HEK293 (cell line): ENCODE measurements around the gene PHKB.

ENCODE experiments used
- CTCF ChIA-PET: fragments of 350-600 bp; formaldehyde crosslinking; extraction: SDS; loops from one replicate; lab custom pipeline; 2021; ENCODE audit warnings: antibody characterized with exemption; lab: Yijun Ruan, JAX
- POLR2A ChIA-PET: fragments of 300-600 bp; formaldehyde crosslinking; extraction: SDS; loops from one replicate; lab custom pipeline; 2020; ENCODE audit warnings: antibody characterized with exemption, inconsistent platforms; lab: Yijun Ruan, JAX
- H3K27ac ChIP-seq: fragments of 200-500 bp; sonication (Bioruptor generic); 2 replicates; pipeline ENCODE4 v1.5.1; 2014; ENCODE audit warnings: low read depth, low read length, control low read depth, inconsistent platforms; ENCODE audit errors: extremely low read depth
- H3K36me3 ChIP-seq, 2 experiments: fragments of 200-500 bp in 1 of 2; sonication (Bioruptor generic) in 1 of 2; 1 replicate in 1 of 2; 2 replicates in 1 of 2; pipeline ENCODE4 v1.5.1; 2014 to 2017; ENCODE audit warnings: inconsistent platforms in 2 of 2, low read length in 2 of 2; ENCODE audit not compliant: control insufficient read depth in 2 of 2, insufficient read depth in 1 of 2
- H3K4me1 ChIP-seq: fragments of 200-500 bp; sonication (Bioruptor generic); 2 replicates; pipeline ENCODE4 v1.5.1; 2014; ENCODE audit warnings: mild to moderate bottlenecking, low read length, inconsistent platforms; ENCODE audit not compliant: control insufficient read depth, insufficient read depth
- H3K4me3 ChIP-seq: 2 replicates; pipeline ENCODE4 v1.5.1; 2011; ENCODE audit warnings: low read depth, mild to moderate bottlenecking, control low read depth, low read length, moderate library complexity
- H3K9me3 ChIP-seq: fragments of 200-500 bp; sonication (Bioruptor generic); 2 replicates; pipeline ENCODE4 v1.5.1; 2014; ENCODE audit warnings: low read depth, low read length, inconsistent platforms; ENCODE audit not compliant: control insufficient read depth, insufficient read depth
- IKZF3 ChIP-seq: fragments of 450-650 bp; IDR thresholded peaks from 2 replicates; pipeline ENCODE4 v1.5.0; 2018; ENCODE audit warnings: missing biosample characterization, mild to moderate bottlenecking, missing genetic modification characterization, moderate library complexity
- MEIS1 ChIP-seq: sonication (generic); formaldehyde crosslinking; IDR thresholded peaks from 2 replicates; pipeline ENCODE4 v1.8.1; 2022; ENCODE audit warnings: missing genetic modification reagents, mild to moderate bottlenecking, borderline replicate concordance
- SP2 ChIP-seq: fragments of 450-650 bp; formaldehyde crosslinking; IDR thresholded peaks from 2 replicates; pipeline ENCODE4 v1.5.1; 2016; ENCODE audit warnings: missing biosample characterization, missing genetic modification characterization
- ZBTB17 ChIP-seq: fragments of 450-650 bp; formaldehyde crosslinking; IDR thresholded peaks from 2 replicates; pipeline ENCODE4 v1.5.1; 2016; ENCODE audit warnings: missing biosample characterization, missing genetic modification characterization
- ZBTB48 ChIP-seq: fragments of 450-650 bp; formaldehyde crosslinking; IDR thresholded peaks from 2 replicates; pipeline ENCODE4 v1.5.1; 2016; ENCODE audit warnings: missing biosample characterization, missing genetic modification characterization
- ZNF311 ChIP-seq: fragments of 450-650 bp; formaldehyde crosslinking; IDR thresholded peaks from 2 replicates; pipeline ENCODE4 v1.5.1; 2017; ENCODE audit warnings: missing biosample characterization, missing genetic modification characterization, borderline replicate concordance
- ZNF335 ChIP-seq: fragments of 450-650 bp; formaldehyde crosslinking; conservative IDR thresholded peaks from 2 replicates; pipeline ENCODE4 v1.5.1; 2016; ENCODE audit warnings: missing biosample characterization, missing genetic modification characterization
- TF ChIP-seq, protein P1 (sequence below): fragments of 450-650 bp; formaldehyde crosslinking; IDR thresholded peaks from 2 replicates; pipeline ENCODE4 v1.5.1; 2016; ENCODE audit warnings: missing biosample characterization, missing genetic modification characterization
- TF ChIP-seq, protein P2 (sequence below): fragments of 450-650 bp; formaldehyde crosslinking; IDR thresholded peaks from 2 replicates; pipeline ENCODE4 v1.5.1; 2017; ENCODE audit warnings: missing biosample characterization, missing genetic modification characterization
- TF ChIP-seq, protein P3 (sequence below): fragments of 450-650 bp; formaldehyde crosslinking; IDR thresholded peaks from 2 replicates; pipeline ENCODE4 v1.5.1; 2016; ENCODE audit warnings: missing biosample characterization, missing genetic modification characterization
- TF ChIP-seq, protein P4 (sequence below): fragments of 450-650 bp; formaldehyde crosslinking; IDR thresholded peaks from 2 replicates; pipeline ENCODE4 v1.5.1; 2016; ENCODE audit warnings: missing biosample characterization, missing genetic modification characterization, borderline replicate concordance

Gene PHKB

DNA sequence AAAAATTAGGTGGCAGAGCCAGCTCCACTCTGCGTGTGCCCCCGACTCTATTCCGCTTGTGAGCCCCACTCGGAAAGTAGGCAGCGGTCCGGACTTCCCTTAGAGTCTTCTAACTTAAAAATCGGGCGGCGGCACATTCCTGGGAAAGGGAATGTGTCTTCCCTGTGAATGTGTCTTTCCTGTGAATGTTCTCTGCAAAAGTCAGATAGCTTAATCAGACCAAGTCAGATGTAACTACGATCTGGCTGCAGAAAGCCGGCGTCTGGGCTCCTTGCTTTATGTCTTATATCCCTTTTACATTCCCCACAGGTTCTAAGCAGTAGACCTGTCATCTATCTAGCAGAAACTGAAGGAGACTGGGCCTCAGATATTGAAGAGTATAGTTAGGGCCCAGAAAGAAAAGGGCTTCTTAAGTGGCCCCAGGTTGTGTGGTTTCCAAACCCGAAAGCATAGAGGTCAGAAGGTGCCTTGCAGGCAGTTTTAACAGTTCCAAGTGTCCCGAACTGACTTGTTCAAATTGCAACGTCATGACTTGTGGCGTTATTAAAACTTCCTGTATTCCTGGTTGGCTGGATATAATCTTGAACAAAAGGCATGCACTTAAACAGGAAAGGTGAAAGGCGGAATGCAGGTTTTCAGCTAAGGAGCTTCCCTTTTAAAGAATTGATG is 601 bp downstream of the PHKB start:
- no peaks in the 10 kb centered on the region for H3K9me3 ChIP-seq
- no peaks in the 10 kb centered on the region for H3K4me1 ChIP-seq
- CTCF ChIA-PET: interaction anchor here (0.6 to 0.9 kb wide), 3 partner anchors 105 to 593 kb away, joined by 3 to 6 read pairs (median 3); partner anchors contain the start of gene NETO2
- peak overlapping the region; percentile 94 for H3K4me3 ChIP-seq
- POLR2A ChIA-PET: interaction anchor here (0.6 to 1.7 kb wide), 7 partner anchors 8 to 320 kb away, joined by 3 to 8 read pairs (median 4); partner anchors contain the start of gene NETO2
- H3K36me3 ChIP-seq: peaks cover 0 to 24% of the 10 kb centered on the region in 2 experiments; a peak in 2 of 3 replicates
- peak overlapping the region; percentile 98 for H3K27ac ChIP-seq
- no peak for TF ChIP-seq ZNF311 (tag by site-specific recombination)
- TF ChIP-seq, protein P1, sequence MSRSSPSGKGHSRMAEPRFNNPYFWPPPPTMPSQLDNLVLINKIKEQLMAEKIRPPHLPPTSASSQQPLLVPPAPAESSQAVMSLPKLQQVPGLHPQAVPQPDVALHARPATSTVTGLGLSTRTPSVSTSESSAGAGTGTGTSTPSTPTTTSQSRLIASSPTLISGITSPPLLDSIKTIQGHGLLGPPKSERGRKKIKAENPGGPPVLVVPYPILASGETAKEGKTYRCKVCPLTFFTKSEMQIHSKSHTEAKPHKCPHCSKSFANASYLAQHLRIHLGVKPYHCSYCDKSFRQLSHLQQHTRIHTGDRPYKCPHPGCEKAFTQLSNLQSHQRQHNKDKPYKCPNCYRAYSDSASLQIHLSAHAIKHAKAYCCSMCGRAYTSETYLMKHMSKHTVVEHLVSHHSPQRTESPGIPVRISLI (tag by site-specific recombination): no peak
- TF ChIP-seq, protein P2, sequence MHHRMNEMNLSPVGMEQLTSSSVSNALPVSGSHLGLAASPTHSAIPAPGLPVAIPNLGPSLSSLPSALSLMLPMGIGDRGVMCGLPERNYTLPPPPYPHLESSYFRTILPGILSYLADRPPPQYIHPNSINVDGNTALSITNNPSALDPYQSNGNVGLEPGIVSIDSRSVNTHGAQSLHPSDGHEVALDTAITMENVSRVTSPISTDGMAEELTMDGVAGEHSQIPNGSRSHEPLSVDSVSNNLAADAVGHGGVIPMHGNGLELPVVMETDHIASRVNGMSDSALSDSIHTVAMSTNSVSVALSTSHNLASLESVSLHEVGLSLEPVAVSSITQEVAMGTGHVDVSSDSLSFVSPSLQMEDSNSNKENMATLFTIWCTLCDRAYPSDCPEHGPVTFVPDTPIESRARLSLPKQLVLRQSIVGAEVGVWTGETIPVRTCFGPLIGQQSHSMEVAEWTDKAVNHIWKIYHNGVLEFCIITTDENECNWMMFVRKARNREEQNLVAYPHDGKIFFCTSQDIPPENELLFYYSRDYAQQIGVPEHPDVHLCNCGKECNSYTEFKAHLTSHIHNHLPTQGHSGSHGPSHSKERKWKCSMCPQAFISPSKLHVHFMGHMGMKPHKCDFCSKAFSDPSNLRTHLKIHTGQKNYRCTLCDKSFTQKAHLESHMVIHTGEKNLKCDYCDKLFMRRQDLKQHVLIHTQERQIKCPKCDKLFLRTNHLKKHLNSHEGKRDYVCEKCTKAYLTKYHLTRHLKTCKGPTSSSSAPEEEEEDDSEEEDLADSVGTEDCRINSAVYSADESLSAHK (tag by site-specific recombination): 0 out of 2 replicates have a peak, but pooled peaks have one; percentile 20
- peak; percentile 40; the same call in 1 of the 2 replicates for TF ChIP-seq IKZF3
- no peak for TF ChIP-seq MEIS1 (CRISPR knock-in tag)
- no peak for TF ChIP-seq SP2
- peak; percentile 79 for TF ChIP-seq ZNF335
- TF ChIP-seq, protein P3, sequence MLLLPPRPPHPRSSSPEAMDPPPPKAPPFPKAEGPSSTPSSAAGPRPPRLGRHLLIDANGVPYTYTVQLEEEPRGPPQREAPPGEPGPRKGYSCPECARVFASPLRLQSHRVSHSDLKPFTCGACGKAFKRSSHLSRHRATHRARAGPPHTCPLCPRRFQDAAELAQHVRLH (tag by site-specific recombination): no peak
- TF ChIP-seq, protein P4, sequence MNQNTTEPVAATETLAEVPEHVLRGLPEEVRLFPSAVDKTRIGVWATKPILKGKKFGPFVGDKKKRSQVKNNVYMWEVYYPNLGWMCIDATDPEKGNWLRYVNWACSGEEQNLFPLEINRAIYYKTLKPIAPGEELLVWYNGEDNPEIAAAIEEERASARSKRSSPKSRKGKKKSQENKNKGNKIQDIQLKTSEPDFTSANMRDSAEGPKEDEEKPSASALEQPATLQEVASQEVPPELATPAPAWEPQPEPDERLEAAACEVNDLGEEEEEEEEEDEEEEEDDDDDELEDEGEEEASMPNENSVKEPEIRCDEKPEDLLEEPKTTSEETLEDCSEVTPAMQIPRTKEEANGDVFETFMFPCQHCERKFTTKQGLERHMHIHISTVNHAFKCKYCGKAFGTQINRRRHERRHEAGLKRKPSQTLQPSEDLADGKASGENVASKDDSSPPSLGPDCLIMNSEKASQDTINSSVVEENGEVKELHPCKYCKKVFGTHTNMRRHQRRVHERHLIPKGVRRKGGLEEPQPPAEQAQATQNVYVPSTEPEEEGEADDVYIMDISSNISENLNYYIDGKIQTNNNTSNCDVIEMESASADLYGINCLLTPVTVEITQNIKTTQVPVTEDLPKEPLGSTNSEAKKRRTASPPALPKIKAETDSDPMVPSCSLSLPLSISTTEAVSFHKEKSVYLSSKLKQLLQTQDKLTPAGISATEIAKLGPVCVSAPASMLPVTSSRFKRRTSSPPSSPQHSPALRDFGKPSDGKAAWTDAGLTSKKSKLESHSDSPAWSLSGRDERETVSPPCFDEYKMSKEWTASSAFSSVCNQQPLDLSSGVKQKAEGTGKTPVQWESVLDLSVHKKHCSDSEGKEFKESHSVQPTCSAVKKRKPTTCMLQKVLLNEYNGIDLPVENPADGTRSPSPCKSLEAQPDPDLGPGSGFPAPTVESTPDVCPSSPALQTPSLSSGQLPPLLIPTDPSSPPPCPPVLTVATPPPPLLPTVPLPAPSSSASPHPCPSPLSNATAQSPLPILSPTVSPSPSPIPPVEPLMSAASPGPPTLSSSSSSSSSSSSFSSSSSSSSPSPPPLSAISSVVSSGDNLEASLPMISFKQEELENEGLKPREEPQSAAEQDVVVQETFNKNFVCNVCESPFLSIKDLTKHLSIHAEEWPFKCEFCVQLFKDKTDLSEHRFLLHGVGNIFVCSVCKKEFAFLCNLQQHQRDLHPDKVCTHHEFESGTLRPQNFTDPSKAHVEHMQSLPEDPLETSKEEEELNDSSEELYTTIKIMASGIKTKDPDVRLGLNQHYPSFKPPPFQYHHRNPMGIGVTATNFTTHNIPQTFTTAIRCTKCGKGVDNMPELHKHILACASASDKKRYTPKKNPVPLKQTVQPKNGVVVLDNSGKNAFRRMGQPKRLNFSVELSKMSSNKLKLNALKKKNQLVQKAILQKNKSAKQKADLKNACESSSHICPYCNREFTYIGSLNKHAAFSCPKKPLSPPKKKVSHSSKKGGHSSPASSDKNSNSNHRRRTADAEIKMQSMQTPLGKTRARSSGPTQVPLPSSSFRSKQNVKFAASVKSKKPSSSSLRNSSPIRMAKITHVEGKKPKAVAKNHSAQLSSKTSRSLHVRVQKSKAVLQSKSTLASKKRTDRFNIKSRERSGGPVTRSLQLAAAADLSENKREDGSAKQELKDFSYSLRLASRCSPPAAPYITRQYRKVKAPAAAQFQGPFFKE: no peak
- no peak for TF ChIP-seq ZBTB48 (tag by site-specific recombination)
- TF ChIP-seq ZBTB17 (tag by site-specific recombination): peak; percentile 61; the same call in 1 of the 2 replicates
- TF ChIP-seq, all 188 proteins: peak for 4

DNA sequence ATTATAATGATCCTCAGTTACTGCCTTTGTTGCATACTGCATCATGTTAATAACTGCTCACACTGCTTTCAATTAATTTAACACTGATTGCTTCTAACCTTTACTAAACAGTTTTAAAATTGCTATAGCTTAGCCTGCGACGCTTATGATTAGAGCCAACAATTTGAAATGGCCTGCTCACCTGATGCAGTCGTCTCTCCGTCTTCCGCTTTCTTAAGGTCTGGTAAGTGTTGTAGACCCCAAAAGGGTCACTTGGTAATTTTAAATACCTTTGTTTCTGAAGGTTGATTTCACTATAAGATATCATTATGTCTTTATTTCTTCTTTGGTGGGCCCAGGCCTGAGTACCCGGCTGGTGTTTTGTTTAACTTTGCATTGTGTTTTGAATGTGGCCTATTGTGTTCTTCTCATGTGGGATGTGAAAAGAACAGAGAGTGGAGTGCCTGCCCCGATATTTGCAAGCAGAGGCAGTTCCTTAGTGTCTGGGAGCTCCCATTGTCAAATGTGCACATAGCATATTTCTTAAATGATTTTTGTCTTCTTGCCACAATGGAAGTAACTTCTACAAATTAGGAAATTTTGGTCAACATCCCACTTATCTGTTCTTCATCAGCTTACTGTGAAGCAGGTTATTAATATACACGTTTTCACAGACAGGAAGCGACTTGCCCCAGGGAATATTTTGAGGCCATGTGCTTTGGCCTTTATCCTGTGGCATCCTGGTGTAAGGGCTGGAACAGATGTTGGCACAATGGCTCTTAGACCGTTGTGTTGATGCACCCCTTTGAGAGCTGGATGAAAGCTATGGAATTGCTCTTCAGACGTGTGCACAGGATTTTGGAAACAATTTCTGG is 2.9 kb downstream of the PHKB start:
- H3K4me3 ChIP-seq: no peak overlapping the region
- peaks cover 0 to 9% of the 10 kb centered on the region in 2 experiments; a peak in 1 of 3 replicates for H3K36me3 ChIP-seq
- TF ChIP-seq, protein P4: no peak
- CTCF ChIA-PET: no interaction called here
- no peaks in the 10 kb centered on the region for H3K9me3 ChIP-seq
- POLR2A ChIA-PET: no interaction called here
- H3K4me1 ChIP-seq: no peaks in the 10 kb centered on the region
- no peak overlapping the region for H3K27ac ChIP-seq
